ENCODE results near the gene GPR31.

- TF ChIP-seq L3MBTL2 (conservative IDR thresholded peaks at IDR 0.05) (no peak), HDGF (IDR thresholded peaks at IDR 0.05; ENCODE audit: borderline replicate concordance) (no peak), FOXK2 (IDR thresholded peaks at IDR 0.05) (no peak), FOXA1 (IDR thresholded peaks at IDR 0.05) (no peak), ZNF384 (IDR thresholded peaks at IDR 0.05) (no peak), SUZ12 (IDR thresholded peaks at IDR 0.05) (no peak), FOXM1 (IDR thresholded peaks at IDR 0.05; ENCODE audit: borderline replicate concordance) (no peak), TARDBP (IDR thresholded peaks at IDR 0.05) (no peak)
These were observed 32.4 kb downstream of the GPR31 start for GRCh38 chr6:167125410-167125809.

Data from HEK293T (cell line).